Body of pancreas (tissue), 4 donors: ENCODE data around the gene DDRGK1. TPM values are rescaled to one million over a fixed set of nuclear protein-coding genes. Genes with fewer than 3 reads are reported as not detected.
A peak's percentile ranks its signal among the peaks of the same experiment; 100 is the strongest.

Source experiments
- ATAC-seq: fragments of 150-250 bp; one replicate; pipeline ENCODE4 v1.9.1; 2016
- DNase-seq, 4 donors: peaks; one replicate each; pipeline ENCODE4 v3.0.0-alpha.2; 2019
- H3K27ac ChIP-seq, 4 donors: fragments of 200-600 bp; sonication (generic); 1 replicate in 3 of 4; 2 replicates in 1 of 4; pipeline versions ENCODE4 v1.5.1 to v1.6.1; 2016 to 2019; ENCODE audit warnings: mild to moderate bottlenecking in 1 of 4, mixed read lengths in 1 of 4, moderate library complexity in 1 of 4
- H3K27me3 ChIP-seq, 2 donors: fragments of 200-600 bp; sonication (generic); one replicate each; pipeline ENCODE4 v1.6.0; 2016; ENCODE audit warnings: mild to moderate bottlenecking in 1 of 2
- H3K36me3 ChIP-seq, 2 donors: fragments of 200-600 bp; sonication (generic); replicated peaks in 1 of 2; 2 replicates each; pipeline ENCODE4 v1.5.1; 2016; ENCODE audit warnings: low read depth in 2 of 2; ENCODE audit not compliant: insufficient read depth in 1 of 2
- H3K4me1 ChIP-seq: fragments of 200-600 bp; sonication (generic); one replicate; pipeline ENCODE4 v1.6.0; 2016
- H3K4me3 ChIP-seq, 2 donors: fragments of 200-600 bp; sonication (generic); 1 replicate in 1 of 2; 2 replicates in 1 of 2; pipeline ENCODE4 v1.5.1; 2016 to 2019
- H3K9me3 ChIP-seq, 3 donors: fragments of 200-600 bp; sonication (generic); 1 replicate in 2 of 3; 2 replicates in 1 of 3; pipeline ENCODE4 v1.5.1; 2016
- CTCF ChIP-seq, 7 experiments: fragments of 450-650 bp in 4 of 7; fragments of 200-600 bp in 3 of 7; sonication (generic) in 3 of 7; IDR thresholded peaks; one replicate each; pipeline ENCODE4 v1.5.1; 2016 to 2019; ENCODE audit warnings: antibody characterized with exemption in 7 of 7
- POLR2A ChIP-seq, 3 donors: fragments of 450-650 bp; IDR thresholded peaks; one replicate each; pipeline ENCODE4 v1.6.1; 2016; ENCODE audit warnings: antibody characterized with exemption in 3 of 3, mild to moderate bottlenecking in 2 of 3
- WGBS, 2 donors: methylation state at CpG; one replicate each; pipeline ENCODE4 v1.1.5; 2017; 5-methylcytosine and 5-hydroxymethylcytosine counted together
- intact Hi-C: fragments of 100-400 bp; cut with DNase I; formaldehyde crosslinking; loops from one replicate; pipeline ENCODE4 v1.15.1; 2023
- total RNA-seq, 2 donors: library from RNA; depleted of rRNA; stranded (reverse); fragments of >200 nt; gene quantifications; one replicate each; pipeline ENCODE4 v1.1.0, GENCODE V29; 2016

The DDRGK1 gene
- total RNA-seq, result 10 to 100 TPM; 64.3 to 82.8 TPM

DNA sequence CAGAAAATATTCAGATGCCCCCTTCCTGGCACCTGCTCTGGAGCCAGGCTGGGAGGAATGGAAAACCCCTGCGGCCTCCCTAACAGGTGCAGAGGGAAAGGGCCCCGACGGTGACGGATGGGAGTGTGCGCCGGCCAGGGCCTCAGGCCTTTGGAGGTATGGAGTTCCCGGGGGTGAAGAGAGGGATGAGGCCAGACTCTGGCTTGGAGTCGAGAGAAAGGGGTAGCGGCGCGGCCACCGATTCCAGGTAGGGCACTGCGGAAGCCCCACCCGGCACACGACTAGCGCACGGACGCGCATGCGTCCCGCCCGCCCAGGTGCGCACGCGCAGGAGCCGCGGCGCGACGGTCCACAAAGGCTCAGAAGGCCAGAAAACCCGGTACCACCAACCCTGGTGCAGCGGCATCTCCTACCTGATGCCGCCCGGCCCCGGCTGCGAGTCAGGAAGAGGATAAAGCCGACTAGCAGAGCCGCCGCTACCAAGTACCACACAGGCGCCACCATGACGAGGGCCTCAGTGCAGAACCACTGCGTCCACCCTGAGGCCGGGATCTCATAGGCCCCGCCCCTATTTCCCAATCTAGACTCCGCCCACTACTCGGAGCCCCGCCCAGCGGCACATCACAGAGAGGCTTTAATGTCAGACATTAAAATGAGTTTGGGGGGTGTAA lies at the start of gene DDRGK1:
TSS of gene DDRGK1 (minus strand) at position 559 of the 671 bp plus-strand sequence. CDS start at position 504, 55 bp downstream.
- Histone ChIP-seq H3K4me1 (peaks cover 22% of the 10 kb centered on the region), H3K9me3 (no peaks in the 10 kb centered on the region), H3K27ac (peak within 1 kb of the TSS; percentile 73 to 97 (median 90)), H3K4me3 (peak within 1 kb of the TSS; percentile 56 to 95), H3K36me3 (peaks cover 6 to 13% of the 10 kb centered on the region in 2 donors), H3K27me3 (no peaks in the 10 kb centered on the region)
- ATAC-seq (peak; percentile 90), DNase-seq (peak; percentile 88 to 93 (median 90))
- TF ChIP-seq CTCF (IDR thresholded peaks at IDR 0.05), result no peak
- TF ChIP-seq POLR2A (IDR thresholded peaks at IDR 0.05), result peak; percentile 63 to 85 (median 83)
- 0 to 2% methylated on average over 9 to 48 of the region's 48 CpGs for WGBS, 2 donors
- intact Hi-C loops, result no loop called here

- TF ChIP-seq POLR2A (IDR thresholded peaks at IDR 0.05), result no peak
- TF ChIP-seq CTCF (IDR thresholded peaks at IDR 0.05), result no peak
- WGBS, 2 donors, result 72% methylated on average over 8 of the region's 8 CpGs; no CpG with 5 or more reads in 1 of the 2 donors
- Histone ChIP-seq H3K4me3 (no peak overlapping the region), H3K36me3 (peaks cover 0 to 15% of the 10 kb centered on the region in 2 donors), H3K27ac (no peak overlapping the region), H3K9me3 (no peaks in the 10 kb centered on the region), H3K4me1 (peaks cover 8% of the 10 kb centered on the region), H3K27me3 (no peaks in the 10 kb centered on the region)
- DNase-seq (no peak), ATAC-seq (peak; percentile 21)
- intact Hi-C loops, result no loop called here
These were observed 47.3 kb upstream of the DDRGK1 start for GRCh38 chr20:3251806-3252205.

DNA sequence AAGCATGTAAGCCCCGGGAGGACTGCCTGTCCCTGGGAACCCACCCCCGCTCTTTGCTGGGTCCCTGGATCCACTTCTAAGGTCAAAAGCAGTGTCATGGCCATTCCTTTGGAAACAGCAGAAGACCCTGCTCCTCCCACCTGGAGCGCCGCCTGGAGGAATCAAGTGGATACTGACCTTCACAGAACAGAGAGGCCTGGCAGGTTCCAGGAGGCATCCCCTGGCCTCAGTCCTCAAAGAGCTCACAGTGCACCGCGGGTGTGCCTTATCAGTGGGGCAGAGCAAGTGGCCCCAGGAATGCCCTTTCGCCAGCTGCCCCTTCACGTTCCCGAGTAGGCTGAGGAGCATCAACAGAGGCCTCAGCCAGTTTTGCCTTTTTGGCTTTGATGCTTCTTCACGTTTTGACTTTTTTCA lies 45.6 kb upstream of the DDRGK1 start:
- TF ChIP-seq CTCF (IDR thresholded peaks at IDR 0.05), result no peak
- no peak for TF ChIP-seq POLR2A (IDR thresholded peaks at IDR 0.05)
- Histone ChIP-seq H3K27me3 (no peaks in the 10 kb centered on the region), H3K27ac (no peak overlapping the region), H3K4me1 (peaks cover 8% of the 10 kb centered on the region), H3K9me3 (no peaks in the 10 kb centered on the region), H3K4me3 (no peak overlapping the region), H3K36me3 (peaks cover 0 to 9% of the 10 kb centered on the region in 2 donors)
- no peak for ATAC-seq
- no peak for DNase-seq
- intact Hi-C loops, result no loop called here
- 55 to 58% methylated on average over 10 of the region's 10 CpGs for WGBS, 2 donors

- Histone ChIP-seq H3K4me3 (no peak overlapping the region), H3K4me1 (peaks cover 8% of the 10 kb centered on the region), H3K27ac (no peak overlapping the region), H3K9me3 (no peaks in the 10 kb centered on the region), H3K36me3 (peaks cover 0 to 7% of the 10 kb centered on the region in 2 donors), H3K27me3 (no peaks in the 10 kb centered on the region)
- no peak for TF ChIP-seq POLR2A (IDR thresholded peaks at IDR 0.05)
- TF ChIP-seq CTCF (IDR thresholded peaks at IDR 0.05), result no peak
- no peak for DNase-seq
- intact Hi-C loops, result no loop called here
- WGBS, 2 donors, result 20 to 33% methylated on average over 8 to 18 of the region's 18 CpGs
- no peak for ATAC-seq
These were observed 44.5 kb upstream of the DDRGK1 start for GRCh38 chr20:3248993-3249347.
